Stimulated activated CD4-positive, alpha-beta T cell treated with anti-CD3 and anti-CD28 coated beads, Interleukin-2, amount 100 ng/mL, for 4 hours (primary cell): ENCODE measurements around the gene DYNLL1.
"Not testable (repeated sequence)": the region's sequence is repeated elsewhere in the genome, so short reads cannot be mapped to it uniquely, and the experiment has no call there.

ENCODE experiments used
- DNase-seq: peaks from one replicate; pipeline ENCODE4 v3.0.0-alpha.2; 2020; ENCODE audit warnings: low read depth

DYNLL1 gene

DNA sequence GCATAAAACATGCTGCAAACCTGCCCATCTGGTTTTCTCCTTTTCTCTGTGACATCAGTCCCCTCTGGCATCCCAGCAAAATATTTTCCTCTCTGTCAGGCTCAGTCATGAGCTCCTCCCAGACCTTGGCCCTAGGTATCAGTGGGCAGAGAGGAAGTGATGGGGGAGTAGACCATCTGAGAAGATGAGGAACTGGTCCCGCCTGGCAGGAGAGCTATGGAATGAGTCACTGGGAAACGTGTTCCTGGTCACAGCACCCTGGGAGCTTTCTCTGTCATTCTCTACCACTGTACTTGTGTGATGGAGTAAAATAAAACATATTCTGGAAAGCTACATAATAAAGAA is 21.3 kb upstream of the DYNLL1 start:
- DNase-seq, result no peak

DNA sequence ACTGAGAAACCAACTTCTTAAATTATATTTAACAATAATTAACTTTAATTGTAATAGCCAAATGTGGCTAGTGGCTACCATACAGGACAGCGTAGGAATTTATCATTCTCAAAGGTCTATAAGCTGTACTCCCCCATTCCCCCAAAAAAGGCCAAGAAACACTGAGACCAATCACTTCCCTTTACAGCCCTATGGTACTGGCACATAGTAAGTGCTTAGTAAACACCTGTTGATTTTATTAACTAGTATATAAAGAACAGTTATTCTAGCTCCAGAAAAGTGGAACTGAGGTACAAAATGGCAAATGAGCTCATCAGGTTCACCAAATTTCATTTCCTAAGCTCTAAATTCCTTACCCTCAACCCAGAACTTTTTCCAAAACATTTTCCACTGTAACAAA is 20.3 kb upstream of the DYNLL1 start:
- no peak for DNase-seq

DNA sequence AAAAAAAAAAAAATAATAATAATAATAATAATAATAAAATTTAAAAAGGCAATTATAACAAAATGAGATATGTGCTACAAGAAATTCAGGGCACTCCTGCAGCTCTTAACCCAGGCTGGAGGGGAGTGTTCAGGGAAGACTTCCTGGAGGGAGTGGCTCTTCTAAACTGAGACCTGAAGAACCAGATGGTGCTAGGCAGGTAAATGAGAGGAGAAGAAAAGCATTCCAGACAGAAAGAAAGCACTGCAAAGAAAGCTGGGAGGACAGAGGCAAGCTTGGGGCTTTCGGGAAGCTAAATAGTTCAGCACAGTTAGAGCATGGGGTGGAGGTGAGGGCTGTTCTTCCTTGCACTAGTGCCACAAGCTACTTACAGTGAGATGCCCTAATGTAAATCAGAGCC is 16.5 kb upstream of the DYNLL1 start:
- no peak for DNase-seq

DNA sequence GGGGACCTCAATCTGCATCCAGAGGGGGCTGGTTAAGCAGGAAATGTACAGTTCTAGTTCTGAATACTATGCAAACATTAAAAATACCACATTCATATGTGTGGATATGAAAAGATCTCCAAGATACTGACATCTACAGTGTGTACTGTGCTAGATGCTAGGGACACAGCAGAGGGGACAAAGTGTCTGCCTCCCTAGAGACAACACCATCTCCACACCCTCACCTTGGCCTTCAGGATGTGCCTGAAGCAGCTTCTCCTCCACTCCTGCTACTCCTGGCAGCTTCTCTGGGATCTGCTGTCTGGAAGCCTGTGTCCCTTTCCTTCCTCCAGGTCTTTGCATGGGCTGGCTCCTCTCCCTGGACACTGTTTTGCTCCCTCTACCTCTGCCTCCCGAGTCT is 15.7 kb upstream of the DYNLL1 start:
- DNase-seq, result no peak

DNA sequence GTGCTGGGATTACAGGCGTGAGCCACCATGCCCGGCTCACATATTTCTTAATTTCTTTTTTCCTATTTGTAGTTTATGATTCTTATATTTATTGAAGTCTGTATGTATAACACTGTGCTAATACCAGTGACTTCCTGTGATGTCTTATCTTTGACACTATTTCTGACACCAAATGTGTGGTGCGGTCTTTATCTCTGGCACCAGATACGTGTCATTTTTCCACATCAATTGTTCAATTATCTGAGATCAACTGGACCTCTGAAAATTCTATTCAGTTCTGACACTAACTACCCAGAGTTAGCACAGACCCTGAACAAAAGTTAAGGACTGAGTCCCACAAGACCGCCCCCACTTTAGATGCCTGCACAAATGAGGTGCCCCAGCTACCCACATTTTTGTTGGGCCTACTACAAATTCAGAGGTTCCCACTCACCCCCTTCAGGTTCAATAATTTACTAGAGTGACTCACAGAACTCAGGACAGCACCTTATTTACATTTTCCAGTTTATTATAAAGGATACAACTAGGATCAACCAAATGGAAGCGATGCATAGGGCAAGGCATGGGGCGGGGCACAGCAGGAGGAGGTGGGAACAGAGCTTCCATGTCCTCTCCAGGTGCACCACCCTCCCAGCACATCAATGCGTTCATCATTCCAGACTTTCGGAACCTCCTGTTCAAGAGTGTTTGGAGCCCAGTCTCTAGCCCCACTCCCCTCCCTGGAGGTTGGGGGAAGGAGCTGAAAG is 14.7 kb upstream of the DYNLL1 start:
- no peak for DNase-seq

DNA sequence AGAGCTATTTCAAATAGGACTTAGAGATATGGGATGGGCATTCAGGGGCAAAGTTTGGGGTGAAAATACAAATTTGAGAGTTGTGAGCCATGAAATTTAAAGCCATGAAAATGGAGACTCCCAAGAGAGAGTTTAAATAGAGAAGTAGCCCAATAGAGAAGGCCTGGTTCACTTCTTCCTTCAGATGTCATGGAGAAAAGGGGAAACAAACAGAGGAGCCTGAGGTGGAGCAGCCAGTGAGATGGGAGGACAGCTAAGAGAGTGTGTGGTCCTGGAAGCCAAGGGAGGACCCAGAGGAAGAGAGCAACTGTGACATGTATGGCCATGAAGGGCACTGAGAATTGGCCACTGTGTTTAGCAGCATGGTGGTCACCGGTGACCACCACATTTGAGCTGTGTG is 12.3 kb upstream of the DYNLL1 start:
- DNase-seq, result no peak

DNA sequence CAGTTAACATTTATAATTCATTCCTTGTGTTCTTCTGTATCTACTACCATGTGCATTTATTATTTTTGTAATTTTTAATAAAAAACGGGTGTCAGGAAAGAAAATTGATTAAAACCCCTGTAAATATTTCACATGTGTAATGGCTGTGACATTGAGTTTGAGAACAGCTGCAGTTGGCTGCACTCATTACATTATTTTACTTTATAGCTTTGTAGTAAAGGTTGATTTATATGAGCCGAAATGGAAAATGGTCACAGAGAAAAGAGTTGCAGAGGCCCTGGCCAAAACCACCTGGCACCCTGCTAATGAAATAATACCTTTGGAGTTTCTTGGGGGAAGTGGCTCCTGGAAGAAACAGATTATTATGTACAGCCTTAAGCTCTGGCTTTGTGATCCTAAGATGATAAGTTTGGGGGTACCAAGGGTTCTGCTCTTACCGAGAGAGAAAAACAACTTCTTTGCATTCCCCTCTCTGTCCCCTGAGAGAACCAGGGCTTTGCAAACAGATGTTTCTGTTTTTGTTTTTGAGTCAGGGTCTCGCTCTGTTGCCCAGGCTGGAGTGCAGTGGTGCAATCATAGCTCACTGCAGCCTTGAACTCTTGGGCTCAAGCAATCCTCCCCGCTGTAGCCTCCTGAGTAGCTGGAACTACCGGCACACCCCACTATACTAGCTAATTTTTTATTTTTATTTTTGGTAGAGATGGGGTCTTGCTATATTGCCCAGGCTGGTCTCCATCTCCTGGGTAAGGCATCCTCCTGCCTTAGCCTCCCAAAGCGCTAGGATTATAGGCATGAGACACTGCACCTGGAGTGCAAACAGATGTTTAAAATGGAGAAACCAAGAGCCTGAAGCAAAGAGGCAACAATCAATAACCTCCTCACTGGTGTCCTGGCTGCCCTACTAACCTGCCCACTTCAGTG is 9.7 kb upstream of the DYNLL1 start:
- no peak for DNase-seq

DNA sequence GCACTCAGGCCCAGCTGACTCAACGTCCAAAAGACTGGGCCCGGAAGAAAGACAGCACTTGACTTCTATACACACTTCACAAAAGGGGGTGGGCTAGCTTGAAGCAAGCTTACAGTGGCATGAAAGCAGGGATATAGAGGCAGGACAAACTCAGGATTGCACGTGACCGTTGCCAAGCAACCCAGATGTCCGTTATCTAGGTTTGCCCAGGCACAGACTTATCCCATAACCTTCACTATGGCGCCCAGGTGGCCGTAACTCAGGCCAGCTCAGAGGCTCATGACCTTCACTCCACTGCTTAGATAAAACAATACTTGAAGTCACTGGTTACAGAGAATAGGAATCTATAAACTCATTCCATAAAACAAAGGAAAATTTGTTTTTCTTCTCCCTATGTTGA is 8.4 kb upstream of the DYNLL1 start:
- not testable (repeated sequence) for DNase-seq

DNA sequence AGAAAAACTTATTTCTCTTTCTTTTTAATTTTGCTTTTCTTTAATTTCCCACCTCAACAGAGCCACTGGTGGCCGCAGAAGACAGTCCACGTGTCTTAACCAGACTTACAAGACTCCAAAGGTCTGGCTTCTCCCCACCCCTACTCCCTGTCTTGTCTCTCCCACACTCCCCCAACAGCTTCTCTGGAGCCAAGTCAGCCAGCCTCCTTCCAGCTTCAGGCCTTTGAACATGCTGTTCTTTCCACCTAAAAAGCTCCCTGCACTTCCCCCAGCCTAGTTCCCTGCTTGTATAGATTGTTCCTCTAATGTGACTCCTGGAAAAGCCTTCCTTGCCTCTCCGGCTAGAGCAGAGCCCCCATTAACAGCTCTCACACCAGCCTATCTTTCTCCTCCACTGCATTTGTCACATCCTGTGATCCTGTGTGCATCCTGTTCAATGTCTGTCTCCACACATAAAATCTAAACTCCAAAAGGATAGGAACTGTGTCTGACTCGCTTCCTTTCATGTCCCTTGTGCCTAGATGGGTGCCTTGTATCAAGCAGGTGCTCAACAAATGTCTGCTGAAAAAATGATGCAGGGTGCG is 7.8 kb upstream of the DYNLL1 start:
- no peak for DNase-seq

DNA sequence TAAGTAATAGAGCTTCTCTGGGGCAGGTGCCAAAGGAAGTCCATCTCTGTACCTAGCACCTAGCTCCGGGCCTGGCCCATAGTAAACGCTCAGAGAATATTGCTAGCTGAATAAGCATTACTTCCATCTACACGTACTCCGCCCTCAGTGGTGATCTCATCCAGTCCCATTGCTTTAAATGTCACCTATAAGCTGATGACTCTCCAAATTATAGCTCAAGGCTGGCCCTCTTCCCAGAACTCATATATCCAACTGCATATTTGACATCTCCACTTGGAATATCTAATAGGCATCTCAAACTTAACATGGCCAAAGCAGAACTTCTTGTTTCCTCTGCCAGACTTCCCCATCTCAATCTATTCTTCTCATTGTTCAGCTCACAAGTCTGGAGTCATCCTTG is 6.9 kb upstream of the DYNLL1 start:
- DNase-seq, result no peak

DNA sequence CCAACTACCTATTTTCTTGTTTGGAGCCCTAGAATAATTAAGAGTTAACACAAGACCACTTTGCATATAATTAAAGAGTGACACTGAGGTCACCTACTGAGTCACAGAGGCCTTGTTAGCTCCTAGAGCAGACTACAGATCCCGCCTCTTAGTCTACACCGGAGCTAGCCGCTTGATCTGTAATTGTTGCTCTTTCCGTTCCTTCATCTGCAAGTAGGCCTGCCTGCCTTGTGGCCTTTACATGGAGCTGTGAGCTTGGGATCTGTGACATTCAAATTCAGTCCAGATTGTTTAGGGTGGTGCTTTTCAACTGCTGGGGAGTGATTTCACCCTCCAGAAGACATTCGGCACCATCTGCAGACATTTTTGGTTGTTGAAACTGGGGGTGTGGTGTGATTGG is 5.6 kb upstream of the DYNLL1 start:
- no peak for DNase-seq

DNA sequence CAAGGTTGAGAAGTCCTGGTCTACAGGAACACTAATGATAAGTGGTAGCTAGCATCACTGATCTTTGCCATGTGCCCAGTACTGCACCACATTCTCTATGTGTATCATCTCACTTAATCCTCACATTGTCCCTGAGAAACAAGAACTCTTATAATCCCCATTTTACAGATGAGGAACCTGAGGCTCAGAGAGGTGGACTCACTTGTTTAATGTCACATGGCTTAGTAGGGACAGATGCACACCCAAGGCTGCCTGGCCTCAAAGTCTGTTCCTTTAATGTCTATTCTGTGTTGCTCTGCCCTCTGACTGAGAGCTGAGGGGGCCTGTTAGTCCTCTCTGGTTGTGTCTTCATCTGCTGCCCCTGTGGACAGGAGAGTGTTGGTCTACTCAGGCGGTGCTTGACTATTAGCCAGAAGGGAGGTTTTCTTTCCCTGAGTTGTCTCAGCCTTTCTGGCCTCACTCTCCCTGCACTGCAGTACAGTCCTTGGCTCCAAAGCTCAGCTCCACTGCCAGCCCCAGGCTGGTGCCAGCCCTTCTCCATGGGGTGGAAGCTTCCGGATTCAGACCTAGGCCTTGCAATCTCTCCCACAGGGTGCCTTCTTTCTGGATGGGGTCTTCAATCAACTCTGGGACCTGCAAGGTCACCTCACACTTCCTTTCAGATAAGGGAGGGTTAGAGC is 4.9 kb upstream of the DYNLL1 start:
- no peak for DNase-seq

DNA sequence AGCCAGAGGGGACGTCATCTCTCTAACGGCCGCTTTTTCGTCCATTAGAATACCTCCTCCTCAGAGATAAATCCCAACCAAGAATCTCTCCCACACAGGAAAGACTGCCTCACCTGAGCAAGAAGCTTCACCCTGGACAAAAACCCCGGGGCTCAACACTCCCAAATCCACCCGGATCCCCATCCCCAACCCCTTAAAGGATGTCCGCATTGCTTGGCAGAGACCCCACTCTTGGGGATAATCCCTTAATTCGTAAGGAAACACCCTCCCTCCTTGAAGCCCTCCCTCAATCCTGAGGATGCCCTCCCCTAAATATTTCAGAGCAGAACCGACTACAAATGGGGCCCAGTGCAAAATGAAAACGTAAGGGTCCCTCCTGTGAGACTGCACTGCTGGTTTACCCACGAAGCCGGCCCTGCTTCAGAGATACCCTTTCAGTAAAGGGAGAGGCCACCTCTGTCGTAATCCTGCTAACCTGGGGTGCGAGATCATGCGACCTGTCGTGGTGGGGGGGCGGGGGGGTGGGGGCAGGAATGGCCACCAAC is 655 bp upstream of the DYNLL1 start:
- DNase-seq, result no peak

DNA sequence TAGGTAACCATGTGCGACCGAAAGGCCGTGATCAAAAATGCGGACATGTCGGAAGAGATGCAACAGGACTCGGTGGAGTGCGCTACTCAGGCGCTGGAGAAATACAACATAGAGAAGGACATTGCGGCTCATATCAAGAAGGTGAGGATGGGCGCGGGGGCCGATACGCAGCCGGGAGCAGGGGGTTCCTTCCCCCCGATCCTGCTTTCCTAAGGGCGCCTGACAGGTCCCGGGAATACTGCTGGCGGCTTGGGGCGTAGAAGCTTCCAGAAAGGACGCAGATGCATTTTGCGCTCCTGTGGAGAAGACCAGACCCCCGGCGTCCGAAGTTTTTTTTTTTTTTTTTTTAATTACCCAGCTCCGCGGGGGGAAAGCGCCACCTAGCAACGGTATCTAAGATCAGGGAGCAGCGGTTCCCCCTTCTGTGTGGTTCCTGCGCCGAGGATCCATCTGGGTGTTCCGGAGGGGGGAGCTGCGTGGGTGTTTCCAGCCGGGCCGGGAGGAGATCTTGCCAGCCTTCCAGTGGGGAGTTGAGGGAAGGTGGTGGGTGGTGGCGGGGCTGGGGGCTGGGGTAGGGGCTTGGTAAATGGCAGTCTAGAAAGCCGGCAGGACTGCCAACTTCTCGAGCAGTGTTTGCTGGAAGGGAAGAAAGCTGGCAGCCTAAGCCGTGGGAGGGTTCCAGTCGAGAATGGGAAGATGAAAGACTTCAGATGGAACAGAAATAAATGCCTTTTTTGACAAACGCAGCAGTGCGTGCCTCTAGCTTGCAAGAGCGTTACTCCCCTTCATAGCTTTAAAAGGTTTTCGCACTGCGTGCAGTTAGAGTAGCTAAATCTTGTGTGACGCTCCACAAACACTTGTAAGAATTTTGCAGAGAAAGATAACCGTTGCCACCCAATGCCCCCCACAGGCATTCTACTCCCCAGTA is 764 bp downstream of the DYNLL1 start:
- peak; percentile 31 for DNase-seq

DNA sequence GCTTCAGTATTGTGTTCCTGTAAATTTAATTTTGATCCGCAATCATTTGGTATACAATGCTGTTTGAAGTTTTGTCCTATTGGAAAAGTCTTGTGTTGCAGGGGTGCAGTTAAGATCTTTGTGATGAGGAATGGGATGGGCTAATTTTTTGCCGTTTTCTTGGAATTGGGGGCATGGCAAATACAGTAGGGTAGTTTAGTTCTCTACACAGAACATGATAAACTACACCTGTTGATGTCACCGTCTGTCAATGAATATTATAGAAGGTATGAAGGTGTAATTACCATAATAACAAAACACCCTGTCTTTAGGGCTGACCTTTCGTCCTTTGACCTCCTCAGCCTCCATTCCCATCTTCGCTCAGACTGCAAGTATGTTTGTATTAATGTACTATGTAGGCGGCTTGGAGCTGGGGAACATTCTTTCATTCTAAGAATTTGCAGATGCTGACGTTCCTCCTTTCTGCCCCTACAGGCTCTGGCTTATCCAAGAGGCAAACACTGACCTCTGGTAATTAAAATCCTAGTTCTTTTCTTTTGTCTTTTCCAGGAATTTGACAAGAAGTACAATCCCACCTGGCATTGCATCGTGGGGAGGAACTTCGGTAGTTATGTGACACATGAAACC is 1.7 kb downstream of the DYNLL1 start:
- no peak for DNase-seq

DNA sequence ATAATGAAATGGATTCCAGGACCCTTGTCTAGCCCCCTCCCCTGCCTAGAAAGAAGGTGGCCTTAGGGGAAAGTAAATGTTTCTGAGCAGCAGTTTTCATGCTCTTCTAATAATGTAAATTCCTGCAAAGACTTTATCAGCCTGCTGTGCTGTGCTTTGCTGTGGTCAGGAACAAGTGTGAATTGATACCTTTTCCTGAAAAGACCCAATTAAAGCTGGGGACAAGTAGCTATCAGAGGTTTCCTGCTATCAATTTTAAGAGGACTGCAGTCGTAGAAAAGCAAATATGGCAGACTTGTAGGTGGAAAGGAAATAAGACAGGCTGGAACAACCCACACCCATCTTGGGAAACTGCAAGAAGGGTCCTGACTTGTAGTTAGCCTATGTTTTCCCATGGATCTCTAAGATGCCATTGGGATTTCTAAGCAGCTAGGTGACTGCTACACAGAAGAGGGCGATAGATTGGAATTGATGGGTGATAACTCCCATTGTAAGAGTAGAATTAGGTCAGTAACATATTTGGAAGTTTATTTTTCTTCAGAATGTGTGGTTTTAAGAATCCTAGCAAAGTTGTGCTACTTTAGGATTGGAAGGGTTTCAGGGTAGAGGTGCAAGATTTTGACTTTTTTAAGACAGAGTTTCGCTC is 3.1 kb downstream of the DYNLL1 start:
- no peak for DNase-seq

DNA sequence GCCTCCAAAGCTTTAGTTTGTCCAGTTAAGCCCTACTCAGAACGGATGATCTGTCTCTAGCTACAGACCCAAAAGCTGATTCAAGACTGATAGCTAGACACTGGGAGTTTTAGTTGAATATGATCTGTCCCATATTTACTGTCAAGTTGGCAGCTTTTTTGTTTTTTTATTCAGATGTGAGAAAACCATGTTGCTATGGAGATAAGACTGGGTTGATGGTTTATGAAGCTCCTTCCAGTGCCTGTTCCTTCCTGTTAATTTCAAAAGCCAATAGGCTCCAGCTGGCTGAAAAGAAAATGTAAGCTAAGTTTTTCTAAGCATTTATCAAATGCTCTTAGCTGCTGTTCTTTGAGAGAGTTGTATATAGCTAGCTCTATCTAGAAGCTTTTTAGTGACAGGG is 4.7 kb downstream of the DYNLL1 start:
- no peak for DNase-seq

DNA sequence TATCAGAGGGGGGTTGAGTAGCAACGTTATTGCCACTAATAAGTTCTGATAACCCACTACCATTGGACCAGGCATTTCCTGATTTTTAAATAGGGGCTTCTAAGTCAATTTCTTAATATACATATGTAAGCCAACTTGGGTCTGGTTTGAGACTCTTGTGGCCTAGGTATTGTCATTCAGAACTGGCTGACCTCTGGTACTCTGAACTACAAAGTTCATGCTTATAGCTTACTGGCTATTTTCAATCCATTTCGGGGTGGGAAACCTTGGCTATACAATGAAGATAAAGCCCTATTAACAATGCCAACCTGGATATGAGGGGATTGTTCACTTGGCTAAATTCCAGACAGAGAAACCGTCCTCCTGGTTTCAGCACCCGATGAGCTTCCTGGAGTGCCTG is 8.7 kb downstream of the DYNLL1 start:
- no peak for DNase-seq

DNA sequence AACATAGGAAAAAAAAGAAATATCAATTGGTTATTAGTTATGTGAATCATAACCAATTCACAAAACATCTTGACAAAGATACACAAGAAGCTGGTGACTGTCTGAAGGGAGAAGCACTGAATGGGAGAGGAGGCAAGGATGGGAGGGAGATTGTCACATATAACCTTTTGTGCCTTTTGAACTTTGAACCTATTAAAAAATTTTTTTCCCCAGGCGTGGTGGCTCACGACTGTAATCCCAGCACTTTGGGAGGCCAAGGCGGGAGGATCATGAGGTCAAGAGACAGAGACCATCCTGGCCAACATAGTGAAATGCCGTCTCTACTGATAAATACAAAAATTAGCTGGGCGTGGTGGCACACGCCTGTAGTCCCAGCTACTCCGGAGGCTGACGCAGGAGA is 12.6 kb downstream of the DYNLL1 start:
- no peak for DNase-seq

DNA sequence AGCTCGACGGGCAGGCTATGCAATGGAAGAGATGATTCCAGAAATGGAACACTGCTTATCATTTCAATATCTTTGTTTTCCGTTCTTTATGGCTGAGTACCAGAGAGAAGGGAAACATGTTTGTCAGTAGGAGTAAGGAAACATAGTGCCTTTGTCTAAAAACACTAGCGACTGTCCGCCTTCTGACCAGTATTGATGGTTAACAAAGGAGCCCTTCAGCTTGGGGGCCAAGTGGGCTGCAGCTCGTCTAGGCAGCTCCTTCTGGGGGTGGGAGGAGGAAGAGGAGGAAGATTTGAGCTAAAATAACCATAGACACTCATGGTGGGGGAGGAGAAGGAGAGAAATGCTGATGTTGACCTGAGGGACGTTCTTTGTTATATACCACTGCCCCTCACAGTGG is 18.1 kb downstream of the DYNLL1 start:
- DNase-seq, result no peak
